SK-N-SH (cell line): ENCODE measurements around the gene ARL11. TPM values are rescaled to one million over a fixed set of nuclear protein-coding genes. Genes with fewer than 3 reads are reported as not detected.

Experiments used
- CTCF ChIA-PET: fragments of 300-600, 350-600 bp; formaldehyde crosslinking; extraction: SDS; loops from one replicate; lab custom pipeline; 2021; lab: Yijun Ruan, JAX
- POLR2A ChIA-PET: fragments of 350-600 bp; sonication (Branson Sonifier 250); formaldehyde crosslinking; extraction: SDS; loops from one replicate; lab custom pipeline; 2020; ENCODE audit warnings: antibody characterized with exemption, inconsistent platforms; lab: Yijun Ruan, JAX
- DNase-seq: peaks from one replicate; pipeline ENCODE4 v3.0.0; 2012
- H2AFZ ChIP-seq: fragments of 200-600 bp; sonication (generic); 2 replicates; pipeline ENCODE4 v1.8.1; 2016; ENCODE audit warnings: antibody characterized with exemption, mild to moderate bottlenecking, low read depth
- H3F3A ChIP-seq: fragments of 200-600 bp; sonication (generic); replicated peaks from 2 replicates; pipeline ENCODE3; 2016; ENCODE audit warnings: antibody characterized with exemption, mild to moderate bottlenecking; ENCODE audit not compliant: insufficient read depth
- H3K27ac ChIP-seq, 2 experiments: fragments of 200-500 bp in 1 of 2; fragments of 200-600 bp in 1 of 2; sonication (Bioruptor generic) in 1 of 2; sonication (generic), shearing (Covaris generic) in 1 of 2; 2 replicates each; pipeline versions ENCODE4 v1.5.1 to v1.6.1; 2014 to 2016; ENCODE audit warnings: low read depth in 2 of 2, inconsistent platforms in 1 of 2, low read length in 1 of 2, mild to moderate bottlenecking in 1 of 2, mixed read lengths in 1 of 2
- H3K27me3 ChIP-seq: fragments of 200-600 bp; sonication (generic), shearing (Covaris generic); 2 replicates; pipeline ENCODE4 v1.6.1; 2016; ENCODE audit warnings: mixed run types; ENCODE audit not compliant: insufficient read depth
- H3K36me3 ChIP-seq, 2 experiments: fragments of 200-500 bp in 1 of 2; fragments of 200-600 bp in 1 of 2; sonication (Bioruptor generic) in 1 of 2; sonication (generic) in 1 of 2; replicated peaks in 1 of 2; 2 replicates each; pipeline versions ENCODE3 to v1.5.1; 2014 to 2016; ENCODE audit warnings: low read length in 1 of 2, mild to moderate bottlenecking in 1 of 2; ENCODE audit not compliant: insufficient read depth in 2 of 2, control insufficient read depth in 1 of 2
- H3K4me1 ChIP-seq, 2 experiments: fragments of 200-500 bp in 1 of 2; fragments of 200-600 bp in 1 of 2; sonication (Bioruptor generic) in 1 of 2; sonication (generic), shearing (Covaris generic) in 1 of 2; 2 replicates each; pipeline versions ENCODE4 v1.5.1 to v1.6.1; 2014 to 2016; ENCODE audit warnings: low read depth in 1 of 2, low read length in 1 of 2, mixed run types in 1 of 2; ENCODE audit not compliant: insufficient read depth in 2 of 2, control insufficient read depth in 1 of 2
- H3K4me2 ChIP-seq: fragments of 200-600 bp; sonication (generic), shearing (Covaris generic); 2 replicates; pipeline ENCODE4 v1.6.1; 2017; ENCODE audit warnings: mixed run types
- H3K4me3 ChIP-seq, 2 experiments: fragments of 200-500 bp in 1 of 2; fragments of 200-600 bp in 1 of 2; sonication (Bioruptor generic) in 1 of 2; sonication (generic), shearing (Covaris generic) in 1 of 2; 2 replicates each; pipeline versions ENCODE4 v1.5.1 to v1.8.1; 2014 to 2016; ENCODE audit warnings: low read depth in 2 of 2, inconsistent platforms in 1 of 2, low read length in 1 of 2, mild to moderate bottlenecking in 1 of 2, mixed read lengths in 1 of 2, moderate library complexity in 1 of 2
- H3K79me2 ChIP-seq: fragments of 200-600 bp; sonication (generic); 2 replicates; pipeline ENCODE4 v1.8.1; 2017; ENCODE audit warnings: mild to moderate bottlenecking; ENCODE audit not compliant: insufficient read depth
- H3K9ac ChIP-seq: fragments of 200-600 bp; sonication (generic); 2 replicates; pipeline ENCODE4 v1.6.1; 2017; ENCODE audit warnings: mixed run types
- H3K9me2 ChIP-seq: fragments of 200-600 bp; sonication (generic); 2 replicates; pipeline ENCODE4 v1.6.1; 2017; ENCODE audit warnings: mixed run types
- H3K9me3 ChIP-seq: fragments of 200-600 bp; sonication (generic); 2 replicates; pipeline ENCODE4 v1.6.1; 2017; ENCODE audit warnings: mixed run types, mild to moderate bottlenecking, moderate library complexity
- H4K20me1 ChIP-seq: fragments of 200-600 bp; sonication (generic); 2 replicates; pipeline ENCODE4 v1.6.1; 2017; ENCODE audit warnings: mild to moderate bottlenecking, mixed run types; ENCODE audit not compliant: insufficient read depth
- CHD2 ChIP-seq: fragments of 150-350 bp; IDR thresholded peaks from 2 replicates; pipeline ENCODE4 v1.6.1; 2018; ENCODE audit warnings: low read length; ENCODE audit not compliant: partially characterized antibody
- CTCF ChIP-seq: fragments of 200-600 bp; sonication (generic); IDR thresholded peaks from 2 replicates; pipeline ENCODE4 v1.6.1; 2017; ENCODE audit warnings: antibody characterized with exemption, mild to moderate bottlenecking, moderate library complexity
- FOSL2 ChIP-seq: IDR thresholded peaks from 2 replicates; pipeline ENCODE4 v1.4.0; 2012; ENCODE audit warnings: low read depth, mild to moderate bottlenecking, moderate library complexity, borderline replicate concordance
- FOXJ3 ChIP-seq: sonication (generic); formaldehyde crosslinking; IDR thresholded peaks from 2 replicates; pipeline ENCODE4 v1.5.1; 2020; ENCODE audit warnings: mild to moderate bottlenecking, missing genetic modification reagents
- IRF3 ChIP-seq: fragments of 150-350 bp; IDR thresholded peaks from 2 replicates; pipeline ENCODE4 v1.6.1; 2016; ENCODE audit warnings: mild to moderate bottlenecking, low read depth, low read length
- JUND ChIP-seq: IDR thresholded peaks from 2 replicates; pipeline ENCODE4 v1.4.0; 2012
- MEF2A ChIP-seq: IDR thresholded peaks from 2 replicates; pipeline ENCODE4 v1.4.0; 2012; ENCODE audit warnings: low read depth, borderline replicate concordance
- NRF1 ChIP-seq: IDR thresholded peaks from 2 replicates; pipeline ENCODE4 v1.6.1; 2012; ENCODE audit warnings: low read depth, mild to moderate bottlenecking, low read length
- REST ChIP-seq: IDR thresholded peaks from 2 replicates; pipeline ENCODE4 v1.6.1; 2012; ENCODE audit warnings: mild to moderate bottlenecking, low read depth, low read length, moderate library complexity
- RFX5 ChIP-seq: IDR thresholded peaks from 2 replicates; pipeline ENCODE4 v1.6.1; 2012; ENCODE audit warnings: mild to moderate bottlenecking, improper control_type of control experiment, low read length
- RXRA ChIP-seq: IDR thresholded peaks from 2 replicates; pipeline ENCODE4 v1.4.0; 2012; ENCODE audit warnings: low read depth, mild to moderate bottlenecking, borderline replicate concordance
- TEAD4 ChIP-seq: IDR thresholded peaks from 2 replicates; pipeline ENCODE4 v1.4.0; 2012; ENCODE audit warnings: mild to moderate bottlenecking, borderline replicate concordance; ENCODE audit not compliant: insufficient read depth
- YY1 ChIP-seq: IDR thresholded peaks from 2 replicates; pipeline ENCODE4 v1.4.0; 2012; ENCODE audit warnings: low read depth, mild to moderate bottlenecking
- WGBS: methylation state at CpG from one replicate; pipeline ENCODE4 v1.1.6; 2017; ENCODE audit warnings: low lambda C conversion rate; 5-methylcytosine and 5-hydroxymethylcytosine counted together
- polyA plus RNA-seq, 3 experiments: library from polyadenylated mRNA; depleted of rRNA; stranded (reverse); fragments of >200 nt; gene quantifications; 2 replicates each; pipeline ENCODE4 v1.2.3, GENCODE V29; 2012

Gene ARL11
- polyA plus RNA-seq, 1 of the 3 experiments (the other 2 are of a cell fraction) = not detected

GRCh38 chr13:49657241-49657641 is 28.9 kb downstream of the ARL11 start:
- H3K79me2 ChIP-seq = no peaks in the 10 kb centered on the region

More at GRCh38 chr13:49657241-49657641, 28.9 kb downstream of the ARL11 start:
- Histone ChIP-seq H3K9me3 (no peaks in the 10 kb centered on the region), H3K27ac (no peak overlapping the region), H3K4me2 (no peak overlapping the region), H3K36me3 (peaks cover 11 to 12% of the 10 kb centered on the region in 2 experiments), H3K9ac (no peak overlapping the region), H3K27me3 (no peaks in the 10 kb centered on the region), H3K4me3 (no peak overlapping the region), H3K9me2 (no peaks in the 10 kb centered on the region), H3F3A (peaks cover 7% of the 10 kb centered on the region), H3K4me1 (no peaks in the 10 kb centered on the region; a peak in 1 of 4 replicates), H4K20me1 (no peaks in the 10 kb centered on the region), H2AFZ (no peak overlapping the region)
- WGBS = 92% methylated on average over 9 of the region's 9 CpGs
- DNase-seq = no peak
- TF ChIP-seq RFX5 = no peak
- TF ChIP-seq FOSL2 = no peak
- TF ChIP-seq TEAD4 = no peak
- TF ChIP-seq JUND = no peak
- no peak for TF ChIP-seq YY1
- no peak for TF ChIP-seq REST
- TF ChIP-seq FOXJ3 = no peak
- TF ChIP-seq IRF3 = no peak
- TF ChIP-seq NRF1 = no peak
- TF ChIP-seq CHD2 = no peak
- TF ChIP-seq MEF2A = no peak
- no peak for TF ChIP-seq RXRA
- no peak for TF ChIP-seq CTCF
- CTCF ChIA-PET = no interaction called here
- POLR2A ChIA-PET = no interaction called here
